Measurements from ENCODE around the gene LCN12.

Gene LCN12

GRCh38 chr9:136974817-136975535 lies 22.9 kb downstream of the LCN12 start:
- no peak for DNase-seq

- DNase-seq: no peak
Measured at GRCh38 chr9:136975644-136976043, 23.6 kb downstream of the LCN12 start.

GRCh38 chr9:136977223-136977622 lies 25.1 kb downstream of the LCN12 start, which contains the start of gene PTGDS:
Gene PTGDS (plus strand): TSS chr9:136977504. CDS start chr9:136977579, 75 bp downstream.
- no peak for DNase-seq

- DNase-seq: no peak
Measured at GRCh38 chr9:136977649-136978072, 25.6 kb downstream of the LCN12 start.

- DNase-seq: peak; percentile 80
Measured at GRCh38 chr9:136978073-136978864, 26.2 kb downstream of the LCN12 start.

- DNase-seq: no peak
Measured at GRCh38 chr9:136978865-136979544, 26.9 kb downstream of the LCN12 start.

- DNase-seq: no peak
Measured at GRCh38 chr9:136979769-136980587, 27.9 kb downstream of the LCN12 start.

- DNase-seq: no peak
Measured at GRCh38 chr9:136980669-136981478, 28.8 kb downstream of the LCN12 start.

GRCh38 chr9:136981588-136982231 lies 29.6 kb downstream of the LCN12 start:
- no peak for DNase-seq

- no peak for DNase-seq
Measured at GRCh38 chr9:136982232-136983051, 30.4 kb downstream of the LCN12 start, which contains the start of gene LCNL1. Gene LCNL1 (plus strand): TSS chr9:136982993. CDS start chr9:136983587, 594 bp downstream.

GRCh38 chr9:136983167-136983566 lies 31.1 kb downstream of the LCN12 start:
- no peak for DNase-seq

GRCh38 chr9:136983656-136984314 lies 31.7 kb downstream of the LCN12 start:
- no peak for DNase-seq

GRCh38 chr9:136984464-136985026 lies 32.5 kb downstream of the LCN12 start:
- DNase-seq: no peak

GRCh38 chr9:136985027-136985602 lies 33.0 kb downstream of the LCN12 start:
- no peak for DNase-seq

- DNase-seq: no peak
Measured at GRCh38 chr9:136985853-136986252, 33.8 kb downstream of the LCN12 start.

- DNase-seq: no peak
Measured at GRCh38 chr9:136988872-136989271, 36.8 kb downstream of the LCN12 start.

- DNase-seq: no peak
Measured at GRCh38 chr9:136990242-136990911, 38.3 kb downstream of the LCN12 start.

All from effector CD8-positive, alpha-beta T cell (primary cell).